HG02763 (cell line): ENCODE data around the gene AQP5.
"Not testable (repeated sequence)": the region's sequence is repeated elsewhere in the genome, so short reads cannot be mapped to it uniquely, and the experiment has no call there.

ENCODE experiments used
- ATAC-seq: cut with Tn5 transposase; IDR thresholded peaks from one replicate; pipeline ENCODE4 v1.9.1; 2021; ENCODE audit warnings: mild to moderate bottlenecking, moderate library complexity; ENCODE audit not compliant: unreplicated experiment

The AQP5 gene

DNA sequence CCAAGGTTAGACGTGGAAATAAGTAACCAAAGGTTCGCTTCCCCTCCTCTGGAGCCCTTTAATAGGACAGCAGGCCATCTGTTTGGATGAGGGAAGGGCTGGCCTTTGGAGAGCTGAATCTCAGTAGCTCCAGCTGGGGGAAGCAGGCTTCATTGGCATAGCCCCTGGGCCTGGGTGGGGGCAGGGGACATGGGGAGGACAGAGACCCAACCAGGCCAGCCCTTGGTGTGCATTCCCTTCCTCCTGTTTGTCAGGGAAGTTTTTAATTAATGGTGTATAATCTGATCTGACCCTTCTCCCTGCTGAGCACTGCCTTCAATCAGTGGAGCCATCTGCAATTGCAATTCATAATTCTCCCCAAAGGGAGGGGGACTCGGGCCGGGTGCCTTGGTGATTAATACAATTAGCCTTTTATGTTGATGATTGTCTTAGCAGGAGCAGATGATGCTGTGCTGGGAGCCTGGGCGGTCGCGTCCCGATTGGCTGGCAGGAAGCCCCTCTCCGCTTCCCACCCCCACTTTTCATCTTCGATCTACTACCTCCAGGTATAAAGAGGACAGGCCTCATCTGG, 17.4 kb downstream of the AQP5 start:
- ATAC-seq, result no peak

- ATAC-seq, result no peak
These were observed 18.1 kb downstream of the AQP5 start for GRCh38 chr12:49979791-49980190.

- no peak for ATAC-seq
These were observed 19.1 kb downstream of the AQP5 start for GRCh38 chr12:49980501-49981349.

GRCh38 chr12:49982246-49983087, 20.8 kb downstream of the AQP5 start:
- no peak for ATAC-seq

GRCh38 chr12:49983892-49984291, 22.2 kb downstream of the AQP5 start:
- no peak for ATAC-seq

- ATAC-seq, result no peak
These were observed 23.0 kb downstream of the AQP5 start for GRCh38 chr12:49984476-49985359.

DNA sequence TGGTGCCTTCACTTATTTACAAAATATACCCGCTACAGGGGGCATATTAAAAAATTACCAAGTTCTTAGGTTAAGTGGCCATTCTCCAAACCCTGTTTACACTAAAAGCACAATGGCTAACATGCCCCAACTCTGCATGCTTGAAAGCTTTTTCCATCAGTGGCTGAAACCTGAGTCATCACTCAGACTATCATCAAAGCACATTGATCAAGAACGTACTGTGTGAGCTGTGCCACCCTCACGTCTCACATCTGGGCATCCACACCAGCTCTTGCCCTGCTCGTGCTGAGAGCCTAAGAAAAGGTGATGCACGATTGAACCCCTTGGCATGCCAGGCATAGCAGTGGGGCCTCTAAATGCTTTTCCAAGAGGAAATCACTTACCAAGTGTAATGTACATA, 24.3 kb downstream of the AQP5 start:
- ATAC-seq, result no peak

DNA sequence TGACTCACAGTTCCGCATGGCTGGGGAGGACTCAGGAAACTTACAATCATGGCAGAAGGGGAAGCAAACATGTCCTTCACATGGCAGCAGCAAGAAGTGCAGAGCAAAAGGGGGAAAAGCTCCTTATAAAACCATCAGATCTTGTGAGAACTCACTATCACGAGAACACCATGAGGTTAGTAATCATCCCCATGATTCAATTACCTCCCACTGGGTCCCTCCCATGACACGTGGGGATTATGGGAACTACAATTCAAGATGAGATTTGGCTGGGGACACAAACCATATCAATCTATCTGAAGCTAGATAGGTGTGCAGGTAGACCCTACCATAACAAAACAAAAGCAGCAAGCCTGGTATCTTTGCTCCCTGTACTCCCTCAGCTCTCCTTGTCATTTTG, 24.8 kb downstream of the AQP5 start:
- not testable (repeated sequence) for ATAC-seq

GRCh38 chr12:49987625-49988303, 26.1 kb downstream of the AQP5 start:
- no peak for ATAC-seq

DNA sequence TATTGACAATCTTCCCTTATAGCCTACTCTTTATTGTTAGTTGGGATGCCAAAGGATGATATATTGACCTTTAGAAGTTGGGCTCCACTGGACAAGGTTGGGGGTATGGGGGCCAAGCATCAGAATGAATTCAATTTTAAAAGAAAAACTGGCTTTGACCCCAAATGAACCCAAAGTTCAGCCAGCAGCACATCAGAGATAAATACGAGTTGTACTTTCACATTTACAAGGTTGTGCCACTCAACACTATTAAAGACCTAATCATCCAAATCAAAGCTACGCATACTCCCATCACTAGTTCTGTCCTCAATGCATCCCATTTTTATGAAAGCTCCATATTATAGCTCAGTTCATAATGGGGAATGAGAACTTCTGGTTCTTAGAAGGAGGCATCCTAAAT, 27.7 kb downstream of the AQP5 start:
- not testable (repeated sequence) for ATAC-seq

DNA sequence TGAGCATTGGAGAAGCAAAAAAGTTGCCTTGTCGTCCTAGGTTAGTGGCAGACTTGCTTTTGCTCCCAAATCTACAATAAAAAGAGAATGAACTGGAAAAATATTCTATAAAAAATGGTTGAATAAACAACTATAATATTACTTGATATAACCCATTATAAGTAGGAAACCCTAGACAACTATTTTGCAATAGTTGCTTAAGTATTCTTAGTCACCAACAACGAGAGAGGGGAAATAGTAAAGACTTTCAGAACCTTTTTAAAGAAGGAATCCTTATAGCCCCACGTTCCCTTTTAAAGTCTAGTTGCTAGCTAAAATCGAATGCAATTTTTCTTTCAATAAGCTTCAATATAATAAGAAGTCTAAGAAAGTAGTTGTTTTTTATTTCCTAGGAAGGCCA, 28.6 kb downstream of the AQP5 start:
- no peak for ATAC-seq

- ATAC-seq, result no peak
These were observed 36.8 kb downstream of the AQP5 start for GRCh38 chr12:49998453-49998852.

- no peak for ATAC-seq
These were observed 41.9 kb downstream of the AQP5 start for GRCh38 chr12:50003595-50003994.

DNA sequence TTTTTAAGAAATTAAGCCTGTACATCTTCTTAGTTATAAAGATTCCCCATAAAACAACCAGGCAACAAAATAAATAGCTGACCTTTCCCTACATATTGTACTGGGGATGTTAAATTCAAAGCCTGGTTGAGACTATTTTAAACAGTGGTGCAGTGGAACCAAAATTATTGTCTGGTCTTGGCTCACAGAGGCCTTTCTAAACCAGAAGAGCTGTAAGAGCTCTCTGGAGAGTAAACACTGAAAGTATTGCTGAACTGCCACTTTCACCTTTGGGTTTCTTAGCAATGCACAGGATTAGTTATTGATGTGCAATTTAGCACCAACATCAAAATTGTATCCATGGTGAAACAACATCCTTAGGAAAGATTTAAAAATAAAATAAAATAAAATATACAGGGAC, 43.0 kb downstream of the AQP5 start:
- no peak for ATAC-seq

DNA sequence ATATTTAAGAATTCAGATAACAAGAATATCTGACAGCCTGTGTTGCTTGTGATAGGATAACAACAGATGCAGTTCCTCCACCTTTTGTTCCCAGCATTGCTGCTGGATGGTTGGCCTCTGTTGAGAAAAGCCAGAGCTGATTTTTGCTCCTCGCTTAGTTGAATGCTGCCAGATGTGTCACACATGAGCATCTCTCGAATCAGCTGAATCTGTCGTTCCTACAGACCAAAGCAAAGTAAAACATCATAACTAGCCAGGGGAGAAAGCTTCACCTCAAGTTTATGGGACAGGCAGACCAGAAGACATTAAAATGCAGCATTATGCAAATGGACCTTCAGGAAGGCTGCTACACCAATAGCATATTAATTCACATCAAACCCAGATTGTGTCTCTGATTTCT, 43.5 kb downstream of the AQP5 start:
- no peak for ATAC-seq

- no peak for ATAC-seq
These were observed 44.6 kb downstream of the AQP5 start for GRCh38 chr12:50006280-50006679.

DNA sequence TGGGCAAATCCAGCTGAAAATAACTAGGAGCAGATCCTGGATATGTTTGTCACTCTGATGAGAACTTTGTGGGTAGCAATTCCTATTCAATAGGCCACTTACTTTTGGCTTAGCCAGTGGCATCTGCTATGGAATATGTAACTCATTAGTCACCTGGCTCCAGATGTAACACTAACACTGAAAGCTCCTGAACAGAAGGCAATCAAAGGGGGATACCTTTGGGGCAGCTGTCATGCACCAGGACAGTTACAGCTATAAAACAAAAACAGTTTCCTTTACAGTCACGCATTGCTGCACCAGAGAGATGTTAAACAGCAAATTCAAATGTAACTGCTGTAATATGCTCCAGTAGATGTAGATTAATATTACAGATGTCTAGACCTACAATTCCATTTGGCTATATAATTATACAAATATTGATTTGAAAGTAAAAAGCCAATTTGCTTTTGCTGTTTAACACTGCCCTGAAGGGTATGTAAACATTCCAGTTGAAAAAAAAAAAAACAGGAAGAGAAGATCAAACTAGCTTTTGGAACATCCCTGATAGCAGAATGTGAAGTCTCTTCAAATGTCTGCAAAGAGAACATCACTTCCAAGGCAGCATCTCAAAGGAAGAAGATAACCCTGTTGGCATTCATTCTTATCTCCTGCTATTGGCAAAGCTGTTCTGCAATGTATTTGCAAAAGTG, 45.2 kb downstream of the AQP5 start:
- no peak for ATAC-seq

- ATAC-seq, result no peak
These were observed 51.9 kb downstream of the AQP5 start for GRCh38 chr12:50013361-50014147.

DNA sequence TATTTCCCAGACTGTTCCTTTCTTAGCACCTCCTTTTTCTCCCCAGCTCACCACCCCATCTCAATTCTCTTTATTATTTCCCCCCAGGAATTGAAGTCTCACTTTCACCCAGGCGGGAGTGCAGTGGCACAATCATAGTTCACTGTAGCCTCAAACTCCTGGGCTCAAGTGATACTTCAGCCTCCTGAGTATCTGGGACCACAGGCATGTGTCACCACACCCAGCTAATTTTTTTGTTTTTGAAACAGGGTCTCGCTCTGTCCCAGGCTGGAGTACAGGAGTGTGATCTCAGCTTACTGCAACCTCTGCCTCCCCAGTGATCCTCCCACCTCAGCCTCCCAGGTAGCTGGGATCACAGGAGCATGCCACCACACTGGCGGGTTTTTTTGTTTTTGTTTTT, 52.7 kb downstream of the AQP5 start:
- ATAC-seq, result no peak
